ENCODE measurements around the gene MCMBP.

DNA sequence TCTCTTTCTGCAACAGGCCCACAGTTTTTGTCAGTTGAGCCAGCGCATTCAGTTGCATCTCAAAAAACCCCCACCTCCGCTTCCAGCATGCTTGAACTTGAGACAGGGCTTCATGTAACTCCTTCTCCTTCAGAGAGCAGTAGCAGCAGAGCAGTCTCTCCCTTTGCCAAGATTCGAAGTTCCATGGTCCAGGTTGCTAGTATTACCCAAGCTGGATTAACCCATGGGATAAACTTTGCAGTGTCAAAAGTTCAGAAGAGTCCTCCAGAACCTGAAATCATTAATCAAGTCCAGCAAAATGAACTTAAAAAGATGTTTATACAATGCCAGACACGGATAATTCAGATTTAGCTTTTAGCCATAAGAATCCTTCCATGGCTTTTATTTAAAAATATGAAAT lies 45.2 kb downstream of the MCMBP start:
- TF ChIP-seq HOXA7 (CRISPR knock-in tag; IDR thresholded peaks at IDR 0.05; ENCODE audit: borderline replicate concordance) (no peak), ZNF426 (tag by site-specific recombination; IDR thresholded peaks at IDR 0.05) (no peak), ZNF501 (tag by site-specific recombination; IDR thresholded peaks at IDR 0.05) (no peak), KLF16 (tag by site-specific recombination; IDR thresholded peaks at IDR 0.05) (no peak)
- TF ChIP-seq, protein P1, sequence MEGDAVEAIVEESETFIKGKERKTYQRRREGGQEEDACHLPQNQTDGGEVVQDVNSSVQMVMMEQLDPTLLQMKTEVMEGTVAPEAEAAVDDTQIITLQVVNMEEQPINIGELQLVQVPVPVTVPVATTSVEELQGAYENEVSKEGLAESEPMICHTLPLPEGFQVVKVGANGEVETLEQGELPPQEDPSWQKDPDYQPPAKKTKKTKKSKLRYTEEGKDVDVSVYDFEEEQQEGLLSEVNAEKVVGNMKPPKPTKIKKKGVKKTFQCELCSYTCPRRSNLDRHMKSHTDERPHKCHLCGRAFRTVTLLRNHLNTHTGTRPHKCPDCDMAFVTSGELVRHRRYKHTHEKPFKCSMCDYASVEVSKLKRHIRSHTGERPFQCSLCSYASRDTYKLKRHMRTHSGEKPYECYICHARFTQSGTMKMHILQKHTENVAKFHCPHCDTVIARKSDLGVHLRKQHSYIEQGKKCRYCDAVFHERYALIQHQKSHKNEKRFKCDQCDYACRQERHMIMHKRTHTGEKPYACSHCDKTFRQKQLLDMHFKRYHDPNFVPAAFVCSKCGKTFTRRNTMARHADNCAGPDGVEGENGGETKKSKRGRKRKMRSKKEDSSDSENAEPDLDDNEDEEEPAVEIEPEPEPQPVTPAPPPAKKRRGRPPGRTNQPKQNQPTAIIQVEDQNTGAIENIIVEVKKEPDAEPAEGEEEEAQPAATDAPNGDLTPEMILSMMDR (tag by site-specific recombination; IDR thresholded peaks at IDR 0.05) = no peak
- TF ChIP-seq, protein P2, sequence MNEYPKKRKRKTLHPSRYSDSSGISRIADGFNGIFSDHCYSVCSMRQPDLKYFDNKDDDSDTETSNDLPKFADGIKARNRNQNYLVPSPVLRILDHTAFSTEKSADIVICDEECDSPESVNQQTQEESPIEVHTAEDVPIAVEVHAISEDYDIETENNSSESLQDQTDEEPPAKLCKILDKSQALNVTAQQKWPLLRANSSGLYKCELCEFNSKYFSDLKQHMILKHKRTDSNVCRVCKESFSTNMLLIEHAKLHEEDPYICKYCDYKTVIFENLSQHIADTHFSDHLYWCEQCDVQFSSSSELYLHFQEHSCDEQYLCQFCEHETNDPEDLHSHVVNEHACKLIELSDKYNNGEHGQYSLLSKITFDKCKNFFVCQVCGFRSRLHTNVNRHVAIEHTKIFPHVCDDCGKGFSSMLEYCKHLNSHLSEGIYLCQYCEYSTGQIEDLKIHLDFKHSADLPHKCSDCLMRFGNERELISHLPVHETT (tag by site-specific recombination; IDR thresholded peaks at IDR 0.05) = no peak
- TF ChIP-seq, protein P3, sequence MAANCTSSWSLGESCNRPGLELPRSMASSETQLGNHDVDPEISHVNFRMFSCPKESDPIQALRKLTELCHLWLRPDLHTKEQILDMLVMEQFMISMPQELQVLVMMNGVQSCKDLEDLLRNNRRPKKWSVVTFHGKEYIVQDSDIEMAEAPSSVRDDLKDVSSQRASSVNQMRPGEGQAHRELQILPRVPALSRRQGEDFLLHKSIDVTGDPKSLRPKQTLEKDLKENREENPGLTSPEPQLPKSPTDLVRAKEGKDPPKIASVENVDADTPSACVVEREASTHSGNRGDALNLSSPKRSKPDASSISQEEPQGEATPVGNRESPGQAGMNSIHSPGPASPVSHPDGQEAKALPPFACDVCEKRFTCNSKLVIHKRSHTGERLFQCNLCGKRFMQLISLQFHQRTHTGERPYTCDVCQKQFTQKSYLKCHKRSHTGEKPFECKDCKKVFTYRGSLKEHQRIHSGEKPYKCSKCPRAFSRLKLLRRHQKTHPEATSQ (tag by site-specific recombination; IDR thresholded peaks at IDR 0.05) = no peak
- TF ChIP-seq, protein P4, sequence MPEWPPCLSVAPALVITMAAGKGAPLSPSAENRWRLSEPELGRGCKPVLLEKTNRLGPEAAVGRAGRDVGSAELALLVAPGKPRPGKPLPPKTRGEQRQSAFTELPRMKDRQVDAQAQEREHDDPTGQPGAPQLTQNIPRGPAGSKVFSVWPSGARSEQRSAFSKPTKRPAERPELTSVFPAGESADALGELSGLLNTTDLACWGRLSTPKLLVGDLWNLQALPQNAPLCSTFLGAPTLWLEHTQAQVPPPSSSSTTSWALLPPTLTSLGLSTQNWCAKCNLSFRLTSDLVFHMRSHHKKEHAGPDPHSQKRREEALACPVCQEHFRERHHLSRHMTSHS (tag by site-specific recombination; IDR thresholded peaks at IDR 0.05) = no peak
- TF ChIP-seq, protein P5, sequence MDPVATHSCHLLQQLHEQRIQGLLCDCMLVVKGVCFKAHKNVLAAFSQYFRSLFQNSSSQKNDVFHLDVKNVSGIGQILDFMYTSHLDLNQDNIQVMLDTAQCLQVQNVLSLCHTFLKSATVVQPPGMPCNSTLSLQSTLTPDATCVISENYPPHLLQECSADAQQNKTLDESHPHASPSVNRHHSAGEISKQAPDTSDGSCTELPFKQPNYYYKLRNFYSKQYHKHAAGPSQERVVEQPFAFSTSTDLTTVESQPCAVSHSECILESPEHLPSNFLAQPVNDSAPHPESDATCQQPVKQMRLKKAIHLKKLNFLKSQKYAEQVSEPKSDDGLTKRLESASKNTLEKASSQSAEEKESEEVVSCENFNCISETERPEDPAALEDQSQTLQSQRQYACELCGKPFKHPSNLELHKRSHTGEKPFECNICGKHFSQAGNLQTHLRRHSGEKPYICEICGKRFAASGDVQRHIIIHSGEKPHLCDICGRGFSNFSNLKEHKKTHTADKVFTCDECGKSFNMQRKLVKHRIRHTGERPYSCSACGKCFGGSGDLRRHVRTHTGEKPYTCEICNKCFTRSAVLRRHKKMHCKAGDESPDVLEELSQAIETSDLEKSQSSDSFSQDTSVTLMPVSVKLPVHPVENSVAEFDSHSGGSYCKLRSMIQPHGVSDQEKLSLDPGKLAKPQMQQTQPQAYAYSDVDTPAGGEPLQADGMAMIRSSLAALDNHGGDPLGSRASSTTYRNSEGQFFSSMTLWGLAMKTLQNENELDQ (tag by site-specific recombination; IDR thresholded peaks at IDR 0.05; ENCODE audit: low read depth) = no peak

Data from HEK293 (cell line).